Fibroblast of the aortic adventitia (primary cell): ENCODE data around the gene ENTREP1. TPM values are rescaled to one million over a fixed set of nuclear protein-coding genes. Genes with fewer than 3 reads are reported as not detected.

Experiments
- DNase-seq: peaks from one replicate; pipeline ENCODE4 v3.0.0-alpha.2; 2010; ENCODE audit warnings: low read depth
- H3K4me3 ChIP-seq: 2 replicates; pipeline ENCODE4 v1.5.1; 2011; ENCODE audit warnings: low read depth, mild to moderate bottlenecking, control low read depth, low read length, moderate library complexity
- CTCF ChIP-seq: IDR thresholded peaks from 2 replicates; pipeline ENCODE4 v1.5.1; 2011; ENCODE audit warnings: mild to moderate bottlenecking, low read length, control low read depth, inconsistent platforms; ENCODE audit not compliant: insufficient read depth
- total RNA-seq: library from RNA; depleted of rRNA; stranded (reverse); fragments of >200 nt; gene quantifications from 2 replicates; pipeline ENCODE4 v1.2.3, GENCODE V29; 2012; ENCODE audit warnings: low replicate concordance

ENTREP1 gene
- total RNA-seq, 1 donor, result 0.18 TPM

DNA sequence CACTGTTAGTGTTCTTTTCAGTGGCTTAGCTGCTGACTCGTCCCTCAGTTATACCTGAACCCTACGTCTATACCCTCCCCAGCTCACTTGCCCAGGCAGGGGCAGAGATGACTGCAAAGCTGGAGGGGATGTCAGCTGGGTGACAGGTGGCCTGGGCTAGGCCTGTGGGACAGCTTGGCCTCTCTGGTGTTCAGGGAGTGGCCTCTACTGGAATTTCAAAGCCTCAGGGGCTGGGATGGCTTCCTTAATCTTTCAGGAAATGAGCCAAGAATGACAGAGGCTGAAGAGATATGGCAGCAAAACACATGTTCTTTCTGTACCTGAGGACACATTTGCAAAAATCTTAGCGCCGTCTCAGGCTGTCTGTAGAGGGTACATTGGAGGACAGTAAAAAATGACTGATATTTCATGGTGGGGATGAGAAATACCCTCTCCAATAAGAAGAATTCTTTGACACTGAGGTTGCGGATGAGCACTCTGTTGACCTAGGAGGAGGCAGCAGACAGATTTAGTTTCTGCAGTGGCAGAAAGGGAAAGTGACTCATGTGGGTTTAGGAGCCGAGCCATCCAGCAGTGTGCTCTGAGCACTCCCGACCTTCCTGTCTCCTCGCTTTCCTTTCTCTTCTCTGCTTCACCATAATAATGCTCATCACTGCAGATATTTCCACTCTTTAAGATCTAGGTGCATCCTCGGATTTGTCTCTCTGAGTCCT is 54.4 kb downstream of the ENTREP1 start:
- DNase-seq, result peak; percentile 35
- no peak overlapping the region for H3K4me3 ChIP-seq
- no peak for TF ChIP-seq CTCF

DNA sequence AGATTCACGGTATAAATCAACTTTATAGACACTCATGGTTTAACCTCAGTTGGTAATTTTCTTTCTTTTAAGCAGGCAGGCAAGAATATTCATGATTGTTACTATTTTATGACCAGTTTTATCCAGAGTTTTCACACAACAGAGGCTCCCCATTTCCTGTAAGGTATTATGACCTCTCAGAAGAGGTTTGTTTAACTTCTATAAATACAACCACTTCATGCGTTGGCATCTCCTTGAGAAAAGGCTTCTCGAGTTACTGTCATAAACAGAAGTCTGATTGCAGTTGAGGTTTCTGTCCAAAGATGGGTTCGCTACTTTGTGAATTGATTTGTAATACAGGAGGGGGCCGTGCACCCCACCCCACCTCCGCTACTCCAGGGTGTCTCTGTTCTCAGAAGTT is 55.3 kb downstream of the ENTREP1 start:
- TF ChIP-seq CTCF, result no peak
- no peak for DNase-seq
- H3K4me3 ChIP-seq, result no peak overlapping the region

GRCh38 chr9:69380811-69381210 is 55.8 kb downstream of the ENTREP1 start:
- TF ChIP-seq CTCF, result no peak
- DNase-seq, result no peak
- no peak overlapping the region for H3K4me3 ChIP-seq

- no peak overlapping the region for H3K4me3 ChIP-seq
- no peak for DNase-seq
- TF ChIP-seq CTCF, result no peak
Measured at GRCh38 chr9:69382135-69382534, 57.1 kb downstream of the ENTREP1 start.

- no peak for TF ChIP-seq CTCF
- no peak overlapping the region for H3K4me3 ChIP-seq
- no peak for DNase-seq
Measured at GRCh38 chr9:69385581-69386033, 60.6 kb downstream of the ENTREP1 start.

DNA sequence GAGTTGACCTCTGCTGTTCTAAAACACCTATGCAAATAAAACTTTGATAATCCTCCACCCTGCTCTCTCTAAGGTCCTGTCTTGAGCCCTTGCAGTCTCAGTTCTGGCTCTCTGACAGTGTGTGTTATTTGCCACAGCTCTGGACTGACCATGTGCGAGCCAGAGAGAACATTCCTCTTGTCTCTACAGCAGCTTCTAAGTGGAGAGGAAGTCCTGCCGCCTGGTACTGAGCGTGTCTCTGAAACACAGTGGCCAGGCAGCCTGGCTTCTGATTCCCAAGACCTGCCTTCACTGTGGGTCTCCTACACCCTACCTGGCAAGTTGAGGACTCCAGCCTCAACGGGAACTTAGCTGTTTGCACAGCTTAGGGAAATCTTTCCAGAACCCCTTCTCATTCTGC is 61.6 kb downstream of the ENTREP1 start:
- H3K4me3 ChIP-seq, result no peak overlapping the region
- TF ChIP-seq CTCF, result no peak

DNA sequence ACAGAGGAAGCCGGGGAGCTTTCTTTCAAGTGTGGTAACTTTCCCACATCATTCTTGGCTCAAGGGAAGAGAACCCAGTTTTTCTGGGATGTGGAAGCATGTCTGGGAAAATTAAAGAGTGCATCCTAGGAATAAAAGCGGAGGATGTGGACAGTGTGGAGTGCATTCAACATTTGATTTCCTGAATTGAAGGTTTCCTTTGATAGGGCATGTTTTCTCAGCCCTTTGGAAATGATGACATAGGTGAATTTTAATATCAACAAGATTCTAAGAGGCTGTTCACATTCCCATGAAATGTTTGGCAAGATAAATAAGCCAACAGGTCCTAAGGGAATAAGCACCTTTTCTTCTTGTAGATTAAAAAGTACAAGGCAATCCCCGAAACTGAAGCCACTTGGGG is 63.6 kb downstream of the ENTREP1 start:
- TF ChIP-seq CTCF, result no peak
- DNase-seq, result no peak
- no peak overlapping the region for H3K4me3 ChIP-seq

More for the DNA sequence above, 61.6 kb downstream of the ENTREP1 start:
- DNase-seq, result no peak
